HK-2 (cell line): ENCODE results near the gene UHRF1.
A peak's percentile ranks its signal among the peaks of the same experiment; 100 is the strongest.

Source experiments
- DNase-seq: peaks from one replicate; pipeline ENCODE4 v3.0.0-alpha.2; 2018; ENCODE audit not compliant: unreplicated experiment

The UHRF1 gene

GRCh38 chr19:4988770-4989251 lies 79.5 kb downstream of the UHRF1 start:
- DNase-seq = peak; percentile 67

DNA sequence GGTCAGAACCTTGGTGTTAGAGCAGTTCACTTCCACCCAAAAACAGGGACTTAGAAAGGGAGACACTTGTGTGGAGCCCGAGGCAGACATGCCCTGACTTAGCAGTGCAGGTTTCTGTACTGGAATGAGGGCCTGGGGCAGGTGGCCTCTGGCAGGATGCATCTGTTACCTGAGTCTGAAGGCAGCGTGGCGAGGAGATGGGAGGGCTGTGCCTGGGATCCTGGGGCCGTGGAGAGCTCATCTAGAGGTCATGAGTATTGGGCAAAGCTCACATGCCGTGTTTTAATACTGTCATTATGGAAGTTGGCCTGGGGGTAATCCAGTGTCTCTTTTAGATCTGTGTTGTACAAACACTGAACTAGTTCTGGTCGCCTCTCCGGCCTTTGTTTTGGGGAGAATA lies 81.0 kb downstream of the UHRF1 start:
- DNase-seq = no peak

DNA sequence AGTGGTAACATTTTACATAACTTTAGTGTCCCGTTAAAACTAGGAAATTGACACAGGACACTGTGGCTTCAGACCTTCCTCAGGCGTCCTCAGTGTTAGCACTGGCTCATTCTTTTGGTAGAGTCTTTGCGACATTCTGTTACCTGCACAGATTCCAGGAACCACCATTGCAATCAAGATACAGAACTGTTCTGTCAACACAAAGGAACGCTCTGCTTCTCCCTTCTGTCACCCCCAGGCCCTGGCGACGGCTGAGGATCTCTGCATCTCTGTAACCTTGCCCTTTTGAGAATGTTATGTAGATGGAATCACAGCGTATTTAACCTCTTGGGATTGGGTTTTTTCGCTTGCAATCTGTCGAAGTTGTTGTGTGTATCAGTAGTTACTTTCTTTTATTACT lies 82.2 kb downstream of the UHRF1 start:
- no peak for DNase-seq

DNA sequence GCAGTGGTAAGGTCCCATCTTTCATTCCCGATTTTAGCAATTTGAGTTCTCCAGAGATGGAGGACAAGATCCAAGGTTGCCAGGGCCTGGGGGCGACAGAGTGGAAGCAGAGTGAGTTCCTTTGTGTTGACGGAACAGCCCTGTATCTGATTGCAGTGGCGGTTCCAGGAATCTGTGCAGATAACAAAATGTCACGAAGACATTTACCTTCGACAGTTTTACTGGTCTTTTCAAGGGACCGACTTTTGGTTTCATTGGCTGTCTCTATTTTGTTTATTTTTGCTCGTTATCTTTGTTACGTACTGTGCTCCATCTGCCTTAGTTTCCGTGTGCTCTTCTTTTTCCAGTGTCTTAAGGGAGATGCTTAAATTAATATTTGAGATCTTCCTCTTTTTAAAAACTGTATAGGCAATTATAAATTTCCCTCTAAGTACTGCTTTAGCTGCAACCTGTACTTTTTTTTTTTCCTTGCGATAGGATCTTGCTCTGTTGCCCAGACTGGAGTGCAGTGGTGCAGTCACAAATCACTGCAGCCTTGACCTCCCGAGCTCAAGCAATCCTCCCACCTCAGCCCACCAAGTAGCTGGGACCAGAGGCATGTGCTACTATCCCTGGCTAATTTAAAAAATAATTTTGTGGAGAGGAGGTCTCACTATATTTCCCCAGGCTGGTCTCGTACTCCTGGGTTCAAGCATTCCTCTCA lies 82.8 kb downstream of the UHRF1 start:
- DNase-seq = no peak

- no peak for DNase-seq
Observed at GRCh38 chr19:4993683-4994082, 84.4 kb downstream of the UHRF1 start.

- no peak for DNase-seq
Observed at GRCh38 chr19:4996701-4997100, 87.4 kb downstream of the UHRF1 start.

DNA sequence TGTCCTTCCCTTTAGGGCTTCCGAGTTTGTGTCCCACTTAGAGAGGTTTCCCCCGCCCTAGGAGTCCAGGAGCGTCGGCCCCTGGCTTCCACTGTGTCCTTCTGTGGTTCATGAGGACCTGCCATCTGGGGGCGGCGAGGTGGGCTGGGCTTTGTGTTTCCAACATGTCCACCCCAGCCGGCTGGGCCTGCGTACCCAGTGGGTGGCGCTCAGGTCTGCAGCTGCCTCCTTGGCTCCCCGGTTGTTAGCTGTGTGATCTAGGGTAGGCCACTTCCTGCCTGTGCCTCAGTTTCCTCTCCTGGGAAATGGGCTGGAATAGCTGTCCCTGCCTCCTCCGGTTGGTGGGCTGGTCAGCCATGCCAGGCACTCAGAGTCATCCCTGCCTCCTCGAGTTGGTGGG lies 88.0 kb downstream of the UHRF1 start:
- DNase-seq = no peak

DNA sequence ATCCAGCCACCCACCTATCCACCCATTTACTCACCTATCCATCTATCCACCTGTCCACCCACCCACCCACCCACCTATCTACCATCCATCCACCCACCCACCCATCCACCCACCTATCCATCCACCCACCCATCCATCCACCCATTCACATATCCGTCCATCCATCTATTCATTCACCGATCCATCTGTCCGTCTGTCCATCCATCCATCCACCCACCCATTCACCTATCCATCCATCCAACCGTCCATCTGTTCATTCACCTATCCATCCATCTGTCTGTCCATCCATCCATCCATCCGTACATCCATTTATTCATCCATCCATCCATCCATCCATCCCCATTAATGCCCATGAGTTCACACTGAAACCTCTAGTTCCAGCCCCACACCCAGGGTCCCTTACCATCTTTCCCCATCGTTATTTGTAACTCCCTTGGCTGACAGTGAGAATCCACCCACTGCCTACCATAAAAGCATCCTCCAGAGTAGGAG lies 90.9 kb downstream of the UHRF1 start:
- no peak for DNase-seq

- DNase-seq = peak; percentile 29
Observed at GRCh38 chr19:5001615-5002014, 92.3 kb downstream of the UHRF1 start.

GRCh38 chr19:5002143-5002542 lies 92.8 kb downstream of the UHRF1 start:
- peak; percentile 46 for DNase-seq

DNA sequence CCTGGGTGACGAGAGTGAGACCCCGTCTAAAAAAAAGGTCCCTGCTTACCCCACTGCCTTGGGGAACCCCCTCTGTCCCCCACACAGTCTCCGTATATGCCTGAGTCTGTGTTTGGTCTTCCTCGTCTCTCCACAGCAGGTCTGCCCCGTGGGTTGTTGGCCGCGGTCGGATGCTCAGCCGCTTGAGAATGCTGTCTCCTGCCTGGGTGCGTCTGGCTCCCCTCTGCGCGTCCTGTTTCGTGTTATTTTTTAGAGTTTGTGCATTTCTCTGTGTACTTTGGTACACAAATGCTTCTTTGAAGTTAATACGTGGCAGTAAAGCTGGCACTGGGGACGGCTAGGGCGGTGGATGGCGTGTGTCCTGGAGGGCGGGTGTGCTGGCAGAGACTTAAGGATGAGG lies 94.5 kb downstream of the UHRF1 start:
- DNase-seq = no peak

DNA sequence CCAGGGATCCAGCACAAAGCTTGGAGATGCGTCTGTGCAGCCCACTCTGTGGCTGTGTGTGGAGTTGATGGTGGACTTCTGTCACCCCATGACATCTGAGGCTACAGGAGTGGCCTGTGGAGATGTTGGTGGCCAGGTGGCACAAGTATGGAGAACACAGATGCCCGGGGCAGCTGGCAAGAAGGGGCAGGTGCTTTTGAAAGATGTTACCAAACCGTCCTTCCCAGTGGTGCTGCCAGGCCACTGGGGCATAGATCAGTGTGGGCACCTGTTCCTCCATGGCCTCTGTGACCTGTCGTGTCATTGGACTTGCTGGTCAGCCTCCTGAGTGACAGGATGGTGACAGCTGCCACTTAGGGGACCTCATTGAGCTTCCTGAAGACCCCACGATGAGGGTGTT lies 95.8 kb downstream of the UHRF1 start:
- DNase-seq = no peak

GRCh38 chr19:5006201-5006600 lies 96.9 kb downstream of the UHRF1 start:
- no peak for DNase-seq

DNA sequence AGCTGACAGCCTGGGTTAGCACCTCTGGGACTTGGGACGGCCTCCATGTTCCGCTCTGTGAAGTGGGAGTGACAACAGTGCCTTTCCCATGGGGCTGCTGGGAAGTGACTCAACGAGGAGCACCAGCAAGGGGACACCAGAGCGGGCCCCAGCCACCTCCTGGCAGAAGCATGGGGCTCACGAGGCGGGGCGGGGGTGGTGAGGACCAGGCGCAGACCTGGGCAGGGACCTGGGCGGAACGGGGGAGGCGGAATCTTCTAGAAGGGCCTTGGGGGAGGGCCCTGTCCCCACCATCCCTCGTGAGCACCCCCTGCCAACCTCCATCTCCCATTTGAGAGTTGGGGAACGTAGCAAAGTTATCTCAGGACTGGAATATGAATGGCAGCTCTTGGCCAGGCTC lies 97.5 kb downstream of the UHRF1 start:
- DNase-seq = no peak
